ENCODE results near the gene KRT23. TPM values are rescaled to one million over a fixed set of nuclear protein-coding genes. Genes with fewer than 3 reads are reported as not detected.

The KRT23 gene
- total RNA-seq, 2 donors from 2014 or later: not detected

GRCh38 chr17:40936976-40937375 lies 470 bp downstream of the KRT23 start:
- Mint-ChIP-seq H3K4me3 (no peak overlapping the region), H3K27ac (peak overlapping the region; percentile 72), H3K36me3 (ENCODE audit: low read depth) (no peaks in the 10 kb centered on the region), H3K27me3 (ENCODE audit: insufficient read depth) (peaks cover 49% of the 10 kb centered on the region), H3K9me3 (no peaks in the 10 kb centered on the region), H3K4me1 (peaks cover 13% of the 10 kb centered on the region)
- Histone ChIP-seq H3K36me3 (ENCODE audit: control insufficient read depth, insufficient read depth, low read length) (no peaks in the 10 kb centered on the region), H3K4me3 (ENCODE audit: low read length) (no peak overlapping the region), H3K27ac (ENCODE audit: low read depth, low read length) (no peak overlapping the region), H3K4me1 (ENCODE audit: control insufficient read depth, insufficient read depth, low read length) (no peaks in the 10 kb centered on the region), H3K9me3 (ENCODE audit: control insufficient read depth, low read length) (no peaks in the 10 kb centered on the region), H3K9ac (ENCODE audit: extremely low read depth, low read length, poor library complexity, severe bottlenecking) (no peak overlapping the region), H3K27me3 (ENCODE audit: control insufficient read depth, insufficient read depth, low read length, poor library complexity, severe bottlenecking) (peaks cover 65% of the 10 kb centered on the region)
- WGBS, 2 experiments (ENCODE audit: insufficient coverage in 1 of 2, insufficient read length in 1 of 2): 64% methylated on average over 3 of the region's 5 CpGs; no CpG with 5 or more reads in 1 of the 2 experiments
- TF ChIP-seq CTCF (conservative IDR thresholded peaks at IDR 0.05): no peak
- DNase-seq: peak; percentile 67

GRCh38 chr17:40936437-40936971 lies 942 bp downstream of the KRT23 start:
- DNase-seq: no peak
- peaks cover 47% of the 10 kb centered on the region for H3K27me3 Mint-ChIP-seq (ENCODE audit: insufficient read depth)
- Histone ChIP-seq H3K27me3 (ENCODE audit: control insufficient read depth, insufficient read depth, low read length, poor library complexity, severe bottlenecking) (peaks cover 60% of the 10 kb centered on the region), H3K4me1 (ENCODE audit: control insufficient read depth, insufficient read depth, low read length) (no peaks in the 10 kb centered on the region), H3K27ac (ENCODE audit: low read depth, low read length) (no peak overlapping the region), H3K9me3 (ENCODE audit: control insufficient read depth, low read length) (no peaks in the 10 kb centered on the region), H3K9ac (ENCODE audit: extremely low read depth, low read length, poor library complexity, severe bottlenecking) (no peak overlapping the region), H3K36me3 (ENCODE audit: control insufficient read depth, insufficient read depth, low read length) (no peaks in the 10 kb centered on the region), H3K4me3 (ENCODE audit: low read length) (no peak overlapping the region)
- 95 to 98% methylated on average over 14 to 19 of the region's 19 CpGs for WGBS, 2 experiments (ENCODE audit: insufficient coverage in 1 of 2, insufficient read length in 1 of 2)
- no peaks in the 10 kb centered on the region for H3K36me3 Mint-ChIP-seq (ENCODE audit: low read depth)
- no peaks in the 10 kb centered on the region for H3K9me3 Mint-ChIP-seq
- no peak overlapping the region for H3K27ac Mint-ChIP-seq
- H3K4me3 Mint-ChIP-seq: no peak overlapping the region
- peaks cover 13% of the 10 kb centered on the region for H3K4me1 Mint-ChIP-seq
- no peak for TF ChIP-seq CTCF (conservative IDR thresholded peaks at IDR 0.05)

GRCh38 chr17:40935624-40936023 lies 1.8 kb downstream of the KRT23 start:
- H3K36me3 Mint-ChIP-seq (ENCODE audit: low read depth): no peaks in the 10 kb centered on the region
- Histone ChIP-seq H3K27me3 (ENCODE audit: control insufficient read depth, insufficient read depth, low read length, poor library complexity, severe bottlenecking) (peaks cover 51% of the 10 kb centered on the region), H3K4me1 (ENCODE audit: control insufficient read depth, insufficient read depth, low read length) (no peaks in the 10 kb centered on the region), H3K36me3 (ENCODE audit: control insufficient read depth, insufficient read depth, low read length) (no peaks in the 10 kb centered on the region), H3K9ac (ENCODE audit: extremely low read depth, low read length, poor library complexity, severe bottlenecking) (no peak overlapping the region), H3K9me3 (ENCODE audit: control insufficient read depth, low read length) (no peaks in the 10 kb centered on the region), H3K4me3 (ENCODE audit: low read length) (no peak overlapping the region), H3K27ac (ENCODE audit: low read depth, low read length) (no peak overlapping the region)
- no peak for TF ChIP-seq CTCF (conservative IDR thresholded peaks at IDR 0.05)
- no peaks in the 10 kb centered on the region for H3K9me3 Mint-ChIP-seq
- H3K27ac Mint-ChIP-seq: no peak overlapping the region
- no peak for DNase-seq
- 89 to 100% methylated on average over 3 of the region's 3 CpGs for WGBS, 2 experiments (ENCODE audit: insufficient coverage in 1 of 2, insufficient read length in 1 of 2)
- peaks cover 13% of the 10 kb centered on the region for H3K4me1 Mint-ChIP-seq
- no peak overlapping the region for H3K4me3 Mint-ChIP-seq
- peaks cover 38% of the 10 kb centered on the region for H3K27me3 Mint-ChIP-seq (ENCODE audit: insufficient read depth)

Measured in endodermal cell (in vitro differentiated cells).